ENCODE measurements around the gene ZNF330. TPM values are rescaled to one million over a fixed set of nuclear protein-coding genes. Genes with fewer than 3 reads are reported as not detected.

Gene ZNF330
- total and polyA plus RNA-seq, 2 of the 8 experiments (the other 6 are each of a cell fraction or from before 2014, with no cell fraction given), result 17.7 to 44.3 TPM

- no peak overlapping the region for H3K14ac ChIP-seq (ENCODE audit: insufficient read length)
- no peaks in the 10 kb centered on the region for H3K4me1 ChIP-seq (replicated peaks in 1 of 4; ENCODE audit: control insufficient read depth in 3 of 4, insufficient read depth in 4 of 4, low read length in 3 of 4)
- H2BK120ac ChIP-seq (replicated peaks; ENCODE audit: low read depth, low read length), result no peak overlapping the region
- H3K23me2 ChIP-seq (ENCODE audit: low read depth, low read length), result no peaks in the 10 kb centered on the region
- ChIA-PET POLR2A (ENCODE audit: partially characterized antibody) (no interaction called here), CTCF (ENCODE audit: partially characterized antibody) (interaction anchor here (1.0 kb wide), 1 partner anchor 12 kb away, joined by 6 read pairs; no protein-coding TSS in a partner anchor)
- no peaks in the 10 kb centered on the region for H3K27me3 ChIP-seq (replicated peaks in 1 of 4; ENCODE audit: control insufficient read depth in 3 of 4, extremely low read depth in 1 of 4, insufficient read depth in 3 of 4, low read length in 3 of 4)
- no peak overlapping the region for H2BK5ac ChIP-seq (ENCODE audit: low read depth, low read length)
- no peak overlapping the region for H2AK5ac ChIP-seq (ENCODE audit: low read depth, low read length)
- H3K9ac ChIP-seq (replicated peaks in 1 of 4; ENCODE audit: extremely low read depth in 1 of 4, low read depth in 3 of 4, low read length in 3 of 4), result no peak overlapping the region
- no peak overlapping the region for H3K18ac ChIP-seq (ENCODE audit: extremely low read depth, low read length)
- no peak overlapping the region for H2BK15ac ChIP-seq (ENCODE audit: low read length)
- H4K5ac ChIP-seq (ENCODE audit: insufficient read length, low read depth, low read length), result no peak overlapping the region
- no peak for FAIRE-seq
- no peak overlapping the region for H3K4me2 ChIP-seq (ENCODE audit: insufficient read depth in 1 of 2, low read depth in 2 of 2, low read length in 2 of 2)
- H3K79me2 ChIP-seq (ENCODE audit: control insufficient read depth in 1 of 2, insufficient read depth in 2 of 2, low read length in 2 of 2), result no peaks in the 10 kb centered on the region
- no peak overlapping the region for H3K4me3 ChIP-seq (ENCODE audit: extremely low read depth in 1 of 4, insufficient read depth in 2 of 4, low read depth in 3 of 4, low read length in 4 of 4)
- no peak overlapping the region for H3K27ac ChIP-seq (ENCODE audit: low read depth, low read length)
- H2BK12ac ChIP-seq (ENCODE audit: low read depth, low read length), result no peak overlapping the region
- H4K20me1 ChIP-seq (replicated peaks in 1 of 2; ENCODE audit: control insufficient read depth in 1 of 2, insufficient read depth in 2 of 2, low read length in 2 of 2), result no peaks in the 10 kb centered on the region
- H4K8ac ChIP-seq (ENCODE audit: extremely low read depth, insufficient read depth, low read length), result no peak overlapping the region
- no peak overlapping the region for H3K23ac ChIP-seq (ENCODE audit: insufficient read length)
- H2AFZ ChIP-seq (ENCODE audit: low read length), result no peak overlapping the region
- 26% methylated on average over 1 of the region's 1 CpG; no CpG with 5 or more reads in 1 of the 2 experiments for WGBS, 2 experiments (ENCODE audit: extremely low coverage in 1 of 2, insufficient coverage in 1 of 2, insufficient read length in 1 of 2, insufficient replicate concordance in 2 of 2, low coverage in 1 of 2, low lambda C conversion rate in 2 of 2, missing lambda C conversion rate in 1 of 2)
- no peaks in the 10 kb centered on the region for H3K79me1 ChIP-seq (ENCODE audit: low read depth, low read length)
- H3K36me3 ChIP-seq (ENCODE audit: control insufficient read depth in 2 of 4, insufficient read depth in 4 of 4, low read length in 3 of 4), result no peaks in the 10 kb centered on the region
- no peak overlapping the region for H3K56ac ChIP-seq (replicated peaks; ENCODE audit: insufficient read length, low read depth, low read length)
- no peak overlapping the region for H3K4ac ChIP-seq (replicated peaks; ENCODE audit: insufficient read length, low read depth, low read length)
- H3K9me3 ChIP-seq (ENCODE audit: insufficient read depth in 2 of 2, low read depth in 1 of 2, low read length in 1 of 2), result no peaks in the 10 kb centered on the region
- DNase-seq (ENCODE audit: low read depth in 1 of 2, low spot score in 2 of 2), result no peak
- H4K91ac ChIP-seq (replicated peaks; ENCODE audit: insufficient read length, low read length), result no peak overlapping the region
- no peak overlapping the region for H2BK20ac ChIP-seq (ENCODE audit: low read length)
- no peak for TF ChIP-seq CEBPB (IDR thresholded peaks at IDR 0.05; ENCODE audit: low read depth, low read length)
- TF ChIP-seq FOSL1 (IDR thresholded peaks at IDR 0.05; ENCODE audit: insufficient read depth, low read depth, low read length), result no peak
- TF ChIP-seq TAF7 (optimal IDR thresholded peaks at IDR 0.05; ENCODE audit: borderline replicate concordance, low read depth, low read length), result no peak
- no peak for TF ChIP-seq PHF8 (conservative IDR thresholded peaks at IDR 0.05; ENCODE audit: low read depth, low read length)
- TF ChIP-seq ATF2 (IDR thresholded peaks at IDR 0.05; ENCODE audit: low read length), result no peak
- TF ChIP-seq CBX8 (IDR thresholded peaks at IDR 0.05; ENCODE audit: borderline replicate concordance, low read depth, low read length), result no peak
- TF ChIP-seq TBP (IDR thresholded peaks at IDR 0.05; ENCODE audit: low read depth, low read length), result no peak
- no peak for TF ChIP-seq POLR2AphosphoS5 (IDR thresholded peaks at IDR 0.05; ENCODE audit: low read depth, low read length)
- no peak for TF ChIP-seq SP4 (IDR thresholded peaks at IDR 0.05; ENCODE audit: low read length)
- TF ChIP-seq SUZ12 (IDR thresholded peaks at IDR 0.05; ENCODE audit: low read length), result no peak
- TF ChIP-seq E2F6 (IDR thresholded peaks at IDR 0.05), result no peak
- no peak for TF ChIP-seq CBX5 (IDR thresholded peaks at IDR 0.05; ENCODE audit: low read depth, low read length)
- no peak for TF ChIP-seq NRF1 (IDR thresholded peaks at IDR 0.05; ENCODE audit: low read depth, low read length)
Observed at GRCh38 chr4:141241986-141242385, 21.3 kb downstream of the ZNF330 start.

All from H1 (cell line).